Loucy (cell line): ENCODE measurements around the gene SLC9B2.

Experiments
- CTCF ChIP-seq: fragments of 200-600 bp; sonication (generic); conservative IDR thresholded peaks from 2 replicates; pipeline ENCODE4 v1.5.1; 2014; ENCODE audit warnings: mild to moderate bottlenecking, antibody characterized with exemption, low read length
- EZH2phosphoT487 ChIP-seq: fragments of 200-600 bp; IDR thresholded peaks from 2 replicates; pipeline ENCODE4 v1.6.1; 2018; ENCODE audit warnings: antibody characterized with exemption, mild to moderate bottlenecking, moderate library complexity, borderline replicate concordance

DNA sequence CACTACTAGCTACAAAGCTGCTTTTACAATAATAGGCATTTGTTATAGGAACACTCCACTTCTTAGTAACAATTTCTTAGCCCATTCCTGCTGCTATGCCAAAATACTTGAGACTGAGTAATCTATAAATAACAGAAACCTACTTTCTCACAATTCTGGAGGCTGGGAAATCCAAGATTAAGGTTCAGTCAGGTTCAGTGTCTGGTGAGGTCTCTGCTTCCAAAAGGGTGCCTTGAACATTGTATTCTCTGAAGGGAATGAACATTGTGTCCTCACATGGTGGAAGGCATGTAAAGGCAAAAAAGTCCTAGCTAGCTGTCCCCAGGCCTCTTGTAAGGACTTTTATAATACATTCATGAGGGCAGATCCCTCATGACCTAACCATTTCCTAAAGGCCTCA, 64.0 kb downstream of the SLC9B2 start:
- TF ChIP-seq CTCF (no peak), EZH2phosphoT487 (no peak)
